DMS53 treated with DMSO at 0.1 percent for 48 hours (cell line): ENCODE data around the gene CLIC2.

ENCODE experiments used
- DNase-seq: peaks from one replicate; lab custom pipeline; 2025; ENCODE audit not compliant: unreplicated experiment; lab: John Stamatoyannopoulos, UW

Gene CLIC2

DNA sequence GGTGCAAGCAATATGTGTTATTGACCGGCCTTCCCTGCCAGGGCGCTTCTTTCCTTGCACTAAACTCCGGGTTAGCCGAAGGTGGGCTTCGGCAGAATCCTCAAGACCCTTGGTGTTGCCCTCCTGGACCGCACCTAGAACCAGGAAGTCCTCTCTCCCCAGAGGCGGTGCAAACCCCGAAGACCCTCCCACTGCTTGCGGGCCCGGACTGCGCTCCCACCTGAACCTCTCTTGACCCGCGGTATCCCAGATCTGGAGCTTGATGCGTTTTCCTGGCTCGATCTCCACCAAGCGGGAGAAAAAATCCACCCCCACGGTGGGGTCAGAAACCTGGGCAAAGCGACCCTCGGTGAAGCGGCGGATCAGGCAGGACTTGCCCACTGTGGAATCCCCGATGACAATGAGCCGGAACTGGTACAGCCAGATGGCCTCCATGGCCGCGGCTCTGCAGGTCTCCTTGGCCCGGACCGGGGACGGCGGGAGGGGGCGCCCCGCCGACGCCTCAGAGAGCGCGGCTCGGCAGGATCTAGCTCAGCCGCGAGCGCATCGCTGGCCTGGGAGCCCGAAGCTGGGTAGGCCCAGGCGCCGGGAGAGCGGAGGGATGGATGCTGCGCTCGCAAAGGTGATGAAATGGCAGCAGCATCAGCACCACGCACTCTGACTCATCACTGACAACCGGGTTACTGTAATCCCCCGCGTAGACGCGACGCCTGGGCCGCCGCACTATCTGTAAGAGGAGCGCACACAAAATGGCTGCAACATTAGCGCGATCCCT lies 70.4 kb downstream of the CLIC2 start, which contains the start of gene RAB39B:
TSS of gene RAB39B (minus strand) at position 638 of the 775 bp plus-strand sequence. CDS start at position 435, 203 bp downstream.
- peak; percentile 79 for DNase-seq

DNA sequence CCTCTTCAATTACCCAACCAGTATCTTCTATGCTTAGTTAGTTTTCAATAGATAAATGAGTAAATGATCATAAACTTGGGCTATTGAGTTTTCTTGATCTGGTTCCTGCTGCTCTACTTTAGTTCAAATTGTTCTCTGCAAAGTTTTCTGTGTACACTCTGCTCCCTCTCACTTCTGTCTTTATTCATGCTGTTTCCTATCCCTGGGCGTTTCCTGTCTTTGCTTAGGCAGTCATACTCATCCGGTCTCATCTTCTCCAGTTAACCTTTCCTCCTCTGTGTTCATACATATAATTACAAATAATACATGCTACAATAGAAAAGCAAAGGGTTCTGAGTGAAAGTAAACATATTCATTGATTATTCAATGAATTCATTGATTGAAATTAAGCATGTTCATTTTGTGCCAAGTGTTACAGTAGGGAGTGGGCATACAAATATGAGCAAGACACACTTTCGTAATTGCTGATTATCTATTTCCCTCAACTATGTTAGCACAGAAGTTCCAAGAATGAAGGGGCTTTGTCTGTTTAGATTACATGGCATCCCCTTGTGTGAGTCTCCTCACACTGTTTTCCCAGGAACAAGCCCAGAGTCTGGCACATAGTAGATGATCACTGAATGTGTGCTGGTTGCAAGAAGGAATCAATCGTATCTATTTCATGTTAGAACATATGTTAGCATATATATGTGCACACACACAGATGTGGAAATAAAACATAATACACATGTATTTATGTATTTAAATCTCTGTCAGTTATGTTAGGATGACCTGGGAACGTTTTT lies 71.3 kb downstream of the CLIC2 start:
- no peak for DNase-seq

DNA sequence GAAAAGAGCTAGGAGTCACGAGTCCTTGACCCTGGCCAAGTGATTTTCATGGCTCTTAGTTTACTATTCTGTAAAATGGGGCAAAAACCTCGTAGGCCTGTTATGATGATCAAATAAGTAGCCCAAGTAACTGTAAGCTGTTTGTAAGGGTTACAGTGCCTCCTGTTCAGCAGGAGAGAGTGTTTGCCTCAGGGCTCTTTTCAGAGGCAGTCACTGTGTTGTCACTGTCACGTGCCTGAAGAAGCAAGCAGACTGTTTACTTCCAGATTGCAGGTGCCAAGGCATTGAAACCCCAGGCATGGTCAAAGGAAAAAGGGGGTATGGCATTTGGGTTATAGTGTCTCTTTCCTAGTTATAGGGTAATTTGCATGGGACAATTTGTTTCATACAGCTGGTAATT lies 74.7 kb downstream of the CLIC2 start:
- no peak for DNase-seq

DNA sequence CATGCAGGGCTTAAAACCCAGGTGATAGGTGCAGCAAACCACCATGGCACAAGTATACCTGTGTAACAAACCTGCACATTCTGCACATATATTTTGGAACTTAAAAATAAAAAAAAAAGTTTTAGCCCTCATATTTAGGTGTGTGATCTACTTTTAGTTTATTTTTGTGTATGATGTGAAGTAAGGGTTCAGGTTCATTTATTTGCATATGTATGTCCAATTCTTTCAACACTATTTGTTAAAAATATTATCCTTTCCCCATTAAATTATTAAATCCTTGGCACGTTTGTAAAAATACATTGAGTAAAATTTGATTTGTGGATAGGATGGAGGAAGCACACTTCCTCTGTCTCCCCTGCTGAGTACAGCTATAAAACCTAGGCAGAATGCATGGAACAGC lies 83.0 kb downstream of the CLIC2 start:
- no peak for DNase-seq

DNA sequence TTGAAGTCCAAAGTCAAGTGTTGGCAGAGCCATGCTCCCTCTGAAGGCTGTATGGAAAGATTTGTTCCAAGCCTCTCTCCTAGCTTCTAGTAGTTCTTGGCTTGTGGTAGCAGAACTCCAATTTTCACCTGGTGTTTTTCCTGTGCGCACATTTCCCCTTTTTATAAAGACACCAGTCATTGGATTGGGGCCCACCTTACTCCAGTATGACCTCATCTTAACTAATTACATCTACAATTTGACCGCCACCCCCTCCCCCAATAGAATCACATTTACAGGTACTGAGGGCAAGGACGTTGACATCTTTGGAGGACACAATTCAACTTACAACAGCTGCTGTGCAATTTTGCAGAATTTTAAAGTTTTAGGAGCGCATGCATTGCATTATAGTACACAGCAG lies 86.9 kb downstream of the CLIC2 start:
- DNase-seq, result no peak

DNA sequence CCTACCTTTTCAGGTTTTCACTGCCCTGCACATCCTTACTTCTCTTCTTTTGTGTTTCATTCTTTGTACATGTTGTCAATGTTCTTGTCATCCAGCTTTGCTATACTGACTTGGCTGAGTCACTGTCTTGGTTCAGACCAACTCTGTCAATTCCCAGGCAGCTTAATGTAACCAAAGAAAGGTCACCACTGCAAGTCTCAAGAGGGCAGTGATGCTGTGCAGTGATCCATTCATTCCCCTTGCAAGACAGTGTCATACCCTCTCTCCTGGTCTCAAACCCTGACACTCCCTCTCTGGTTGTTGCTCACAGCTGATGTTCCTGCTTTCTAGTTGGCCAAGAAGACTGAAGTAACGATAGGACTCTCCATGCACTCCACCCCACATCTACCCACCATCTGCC lies 87.7 kb downstream of the CLIC2 start:
- no peak for DNase-seq

DNA sequence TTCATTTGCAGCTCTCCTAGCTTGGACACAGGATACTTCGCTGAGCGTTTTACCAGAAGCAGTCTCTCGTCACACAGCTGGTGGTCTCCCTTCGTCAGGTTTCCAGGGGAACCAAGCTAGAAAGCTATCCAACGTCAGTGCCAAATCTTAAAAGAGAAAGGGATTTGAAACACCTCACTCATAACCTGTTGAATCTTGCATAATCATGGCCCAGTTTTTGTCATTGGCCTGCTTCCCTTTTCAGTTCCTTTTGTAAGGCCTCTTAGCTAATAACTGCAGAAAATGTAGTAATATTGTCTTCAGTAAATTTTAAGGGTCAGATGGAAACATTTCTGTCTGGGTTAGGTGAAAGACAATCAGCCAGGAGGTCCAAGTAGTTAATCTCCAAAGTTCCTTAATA lies 92.1 kb downstream of the CLIC2 start:
- DNase-seq, result no peak

DNA sequence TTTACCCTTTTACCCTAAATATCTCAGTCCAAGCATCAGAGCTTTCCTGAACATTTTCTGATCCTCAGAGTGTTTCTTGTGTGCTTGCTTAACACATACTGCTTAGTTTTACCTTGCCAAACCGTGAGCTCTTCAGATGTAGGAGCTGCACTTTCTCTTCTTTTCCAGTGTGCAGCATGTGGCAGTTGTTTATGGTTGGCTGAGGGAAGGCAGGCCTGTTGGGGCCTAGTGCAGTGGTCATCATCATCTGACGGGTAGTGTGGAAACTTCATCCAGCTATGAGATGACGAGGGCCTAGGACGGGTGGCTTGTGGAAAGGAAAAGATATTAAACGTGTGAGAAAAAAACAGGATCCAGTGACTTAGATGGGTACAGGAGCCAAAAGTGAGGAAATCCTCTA lies 96.7 kb downstream of the CLIC2 start:
- DNase-seq, result no peak

DNA sequence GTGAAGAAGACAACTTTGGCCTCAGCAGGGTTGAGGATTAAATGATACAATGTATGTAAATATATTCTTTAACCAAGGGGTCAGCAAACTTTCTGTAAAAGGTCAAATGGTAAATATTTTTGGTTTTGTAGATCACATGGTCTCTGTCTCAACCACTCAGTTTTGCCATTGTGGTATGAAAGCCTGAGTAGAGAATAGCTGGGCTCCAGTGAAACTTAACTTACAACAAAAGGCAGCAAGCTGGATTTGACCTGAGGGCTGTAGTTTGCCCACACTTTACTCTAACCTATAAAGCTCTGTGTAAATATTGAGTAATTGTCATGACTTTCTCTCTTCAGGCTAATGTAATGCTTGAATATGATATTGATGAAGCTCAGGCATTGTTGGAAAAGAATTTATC lies 98.5 kb downstream of the CLIC2 start:
- no peak for DNase-seq

DNA sequence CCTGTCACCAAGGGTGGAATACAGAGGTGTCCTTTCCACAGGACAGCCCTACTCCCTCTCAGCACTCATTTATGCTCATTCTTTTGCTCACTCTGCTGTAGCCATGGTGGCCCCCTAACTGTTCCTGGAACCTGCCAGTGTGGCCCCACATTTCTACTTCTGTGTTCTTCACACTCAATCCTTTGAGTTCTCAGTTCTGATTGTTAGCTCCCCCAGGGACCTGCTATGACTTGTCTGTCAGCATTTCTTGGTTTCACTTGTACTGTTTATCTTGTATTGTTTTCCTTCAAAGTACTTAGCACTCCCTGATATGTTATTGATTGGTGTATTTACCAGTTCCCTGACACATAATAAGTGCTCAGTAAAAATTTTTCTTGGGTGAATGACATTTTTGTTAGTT lies 103.3 kb downstream of the CLIC2 start:
- DNase-seq, result no peak
